Omental fat pad (tissue), 4 donors: ENCODE results near the gene PLXND1. TPM values are rescaled to one million over a fixed set of nuclear protein-coding genes. Genes with fewer than 3 reads are reported as not detected.

Experiments used
- ATAC-seq: fragments of 150-250 bp; one replicate; pipeline ENCODE4 v1.9.1; 2016; ENCODE audit warnings: mild to moderate bottlenecking, moderate library complexity; ENCODE audit not compliant: low FRiP score
- DNase-seq: peaks from one replicate; pipeline ENCODE4 v3.0.0-alpha.2; 2019; ENCODE audit warnings: low spot score
- CTCF ChIP-seq, 3 donors: fragments of 450-650 bp; IDR thresholded peaks; one replicate each; pipeline ENCODE4 v1.5.1; 2016 to 2017; ENCODE audit warnings: antibody characterized with exemption in 3 of 3, mild to moderate bottlenecking in 3 of 3, moderate library complexity in 2 of 3
- total RNA-seq, 4 donors: library from RNA; depleted of rRNA; stranded (reverse); fragments of >200 nt; gene quantifications; one replicate each; pipeline ENCODE4 v1.1.0, GENCODE V29; 2016

The PLXND1 gene
- total RNA-seq, 4 donors from 2014 or later = 82.7 to 364 (median 170) TPM

- no peak for TF ChIP-seq CTCF (IDR thresholded peaks at IDR 0.05)
- ATAC-seq = no peak
- DNase-seq = no peak
These were observed 42.5 kb downstream of the PLXND1 start for GRCh38 chr3:129563850-129564535.

DNA sequence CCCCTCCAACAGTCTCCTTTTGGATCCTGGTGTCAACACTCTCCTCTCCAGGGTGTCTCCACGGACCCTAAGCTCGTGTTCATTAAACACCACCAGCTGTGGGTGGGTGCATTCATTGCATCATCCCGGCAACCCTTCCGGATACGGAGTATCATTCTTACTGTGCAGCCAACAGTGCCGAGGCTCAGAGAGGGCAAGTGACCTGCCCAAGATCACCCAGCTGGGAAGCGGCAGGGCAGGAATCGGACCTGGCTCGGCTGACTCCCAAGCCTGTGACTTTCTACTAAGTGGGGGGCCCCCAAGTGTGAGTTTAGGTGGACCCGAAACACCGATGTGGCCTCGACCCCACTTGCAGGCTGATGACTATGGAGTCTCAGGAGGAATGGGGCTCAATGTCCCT is 43.1 kb downstream of the PLXND1 start:
- ATAC-seq = no peak
- no peak for DNase-seq
- no peak for TF ChIP-seq CTCF (IDR thresholded peaks at IDR 0.05)

DNA sequence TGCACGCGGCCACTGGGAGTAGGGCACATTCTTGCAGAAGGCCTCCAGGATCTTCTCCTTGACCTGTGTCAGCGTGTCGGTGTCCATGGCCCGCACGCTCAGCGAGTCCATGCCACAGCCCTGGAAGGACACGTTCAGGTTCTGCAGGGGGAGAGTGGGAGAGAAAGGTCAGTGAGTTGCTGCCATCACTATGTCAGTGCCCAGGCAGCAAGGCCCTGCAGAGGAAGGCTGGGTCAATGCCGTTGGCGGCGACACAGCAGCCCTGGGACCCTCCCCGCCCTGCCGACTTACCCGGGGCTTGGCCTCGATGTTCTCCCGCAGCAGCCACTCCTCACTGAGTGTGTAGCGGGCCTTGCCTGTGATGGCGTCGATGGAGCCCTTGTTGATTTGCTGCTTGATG is 43.7 kb downstream of the PLXND1 start:
- ATAC-seq (no peak), DNase-seq (no peak)
- TF ChIP-seq CTCF (IDR thresholded peaks at IDR 0.05) = no peak

GRCh38 chr3:129561619-129562248 is 44.7 kb downstream of the PLXND1 start:
- no peak for DNase-seq
- TF ChIP-seq CTCF (IDR thresholded peaks at IDR 0.05) = no peak
- no peak for ATAC-seq

- no peak for TF ChIP-seq CTCF (IDR thresholded peaks at IDR 0.05)
- DNase-seq (no peak), ATAC-seq (peak; percentile 47)
These were observed 45.4 kb downstream of the PLXND1 start for GRCh38 chr3:129560911-129561594.

- ATAC-seq (no peak), DNase-seq (no peak)
- TF ChIP-seq CTCF (IDR thresholded peaks at IDR 0.05) = no peak
These were observed 46.1 kb downstream of the PLXND1 start for GRCh38 chr3:129560269-129560787.
